GM21576 (cell line): Measurements from ENCODE around the gene MBD6.
A peak's percentile ranks its signal among the peaks of the same experiment; 100 is the strongest.

Source experiments
- ATAC-seq: cut with Tn5 transposase; IDR thresholded peaks from one replicate; pipeline ENCODE4 v1.9.1; 2021; ENCODE audit warnings: mild to moderate bottlenecking, moderate library complexity; ENCODE audit not compliant: unreplicated experiment

MBD6 gene, protein sequence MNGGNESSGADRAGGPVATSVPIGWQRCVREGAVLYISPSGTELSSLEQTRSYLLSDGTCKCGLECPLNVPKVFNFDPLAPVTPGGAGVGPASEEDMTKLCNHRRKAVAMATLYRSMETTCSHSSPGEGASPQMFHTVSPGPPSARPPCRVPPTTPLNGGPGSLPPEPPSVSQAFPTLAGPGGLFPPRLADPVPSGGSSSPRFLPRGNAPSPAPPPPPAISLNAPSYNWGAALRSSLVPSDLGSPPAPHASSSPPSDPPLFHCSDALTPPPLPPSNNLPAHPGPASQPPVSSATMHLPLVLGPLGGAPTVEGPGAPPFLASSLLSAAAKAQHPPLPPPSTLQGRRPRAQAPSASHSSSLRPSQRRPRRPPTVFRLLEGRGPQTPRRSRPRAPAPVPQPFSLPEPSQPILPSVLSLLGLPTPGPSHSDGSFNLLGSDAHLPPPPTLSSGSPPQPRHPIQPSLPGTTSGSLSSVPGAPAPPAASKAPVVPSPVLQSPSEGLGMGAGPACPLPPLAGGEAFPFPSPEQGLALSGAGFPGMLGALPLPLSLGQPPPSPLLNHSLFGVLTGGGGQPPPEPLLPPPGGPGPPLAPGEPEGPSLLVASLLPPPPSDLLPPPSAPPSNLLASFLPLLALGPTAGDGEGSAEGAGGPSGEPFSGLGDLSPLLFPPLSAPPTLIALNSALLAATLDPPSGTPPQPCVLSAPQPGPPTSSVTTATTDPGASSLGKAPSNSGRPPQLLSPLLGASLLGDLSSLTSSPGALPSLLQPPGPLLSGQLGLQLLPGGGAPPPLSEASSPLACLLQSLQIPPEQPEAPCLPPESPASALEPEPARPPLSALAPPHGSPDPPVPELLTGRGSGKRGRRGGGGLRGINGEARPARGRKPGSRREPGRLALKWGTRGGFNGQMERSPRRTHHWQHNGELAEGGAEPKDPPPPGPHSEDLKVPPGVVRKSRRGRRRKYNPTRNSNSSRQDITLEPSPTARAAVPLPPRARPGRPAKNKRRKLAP

DNA sequence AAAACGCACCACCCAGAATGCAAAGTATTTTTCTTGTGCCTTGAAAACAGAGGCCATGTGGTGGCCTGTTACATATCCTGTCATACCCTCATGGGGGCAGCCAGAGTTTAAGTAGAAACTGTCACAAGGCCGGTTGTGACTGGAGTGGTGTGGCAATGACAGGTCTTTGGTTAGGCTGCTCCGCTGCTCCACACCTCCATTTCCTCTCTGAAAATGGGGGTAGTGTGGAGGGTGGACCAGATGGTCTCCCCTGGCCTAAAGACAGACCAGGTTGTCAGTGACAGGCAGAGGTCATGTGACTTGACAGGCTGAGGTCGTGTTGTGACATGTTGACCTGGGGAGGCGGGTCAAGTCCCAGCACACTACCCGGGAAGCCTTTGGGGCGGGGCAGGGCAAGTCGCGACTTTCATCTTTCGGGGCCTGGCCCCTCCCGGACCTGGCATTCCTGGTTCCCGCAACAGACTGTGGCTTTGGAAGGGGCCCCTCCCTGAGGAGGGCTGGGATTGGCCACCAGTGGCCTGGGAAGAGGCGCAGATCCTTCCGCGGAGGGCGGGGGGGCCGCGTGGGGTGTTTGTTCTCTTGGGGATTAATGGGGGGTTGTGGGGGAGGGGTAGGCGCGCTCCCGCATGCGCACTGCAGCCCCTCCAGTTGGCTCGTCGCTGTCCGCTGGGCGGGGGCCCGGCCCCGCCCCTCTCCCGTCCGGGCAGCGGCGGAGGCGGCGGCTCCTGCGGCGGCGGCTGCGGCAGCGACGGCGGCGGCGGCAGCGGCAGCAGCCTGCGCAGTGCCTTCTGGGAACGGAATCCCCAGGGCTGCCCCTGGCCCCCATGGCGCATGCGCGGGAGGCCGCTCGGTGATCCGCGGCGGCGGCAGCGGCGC is at the start of gene MBD6:
MBD6 (plus strand) TSS at position 814 of the 876 bp plus-strand sequence. CDS start 1,480 bp downstream, outside the sequence.
- ATAC-seq = peak; percentile 43

DNA sequence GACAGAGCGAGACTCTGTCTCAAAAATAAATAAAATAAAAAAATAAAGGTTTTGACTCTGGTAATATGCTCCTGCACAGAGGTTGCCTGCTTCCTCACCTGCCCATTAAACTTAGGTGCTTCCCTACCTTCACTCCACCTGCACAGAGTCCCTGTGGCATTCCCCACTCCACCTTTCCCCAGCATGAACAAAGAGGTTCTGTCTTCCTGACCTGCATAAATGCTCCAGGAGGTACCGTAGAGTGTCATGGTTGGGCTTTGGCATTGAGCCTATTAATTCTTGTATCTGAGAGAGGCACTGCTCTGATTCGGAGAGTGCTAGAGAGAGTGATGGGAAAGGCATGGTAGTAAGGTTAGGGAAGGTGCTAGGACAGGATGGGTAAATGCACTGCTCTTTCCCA is 49.2 kb upstream of the MBD6 start:
- no peak for ATAC-seq

DNA sequence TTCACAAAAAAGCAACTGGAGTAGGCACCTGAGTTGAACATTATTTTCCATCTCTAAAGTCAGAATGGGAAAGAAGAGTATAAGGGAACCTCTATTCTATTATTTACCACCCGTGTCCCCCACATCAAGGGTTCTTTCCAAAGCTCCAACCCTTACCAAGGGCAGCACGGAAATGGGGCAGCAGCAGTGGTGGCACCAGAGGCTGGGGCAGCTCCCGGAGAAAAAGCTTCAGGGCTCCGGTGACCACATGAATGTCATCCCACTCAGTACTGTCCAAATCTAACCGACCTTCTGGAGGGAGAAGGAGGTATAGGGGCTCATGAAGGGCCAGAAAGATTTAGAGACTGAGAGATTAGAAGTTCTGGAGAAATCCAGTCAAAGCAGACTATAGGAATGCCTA is 48.7 kb upstream of the MBD6 start:
- ATAC-seq = no peak

DNA sequence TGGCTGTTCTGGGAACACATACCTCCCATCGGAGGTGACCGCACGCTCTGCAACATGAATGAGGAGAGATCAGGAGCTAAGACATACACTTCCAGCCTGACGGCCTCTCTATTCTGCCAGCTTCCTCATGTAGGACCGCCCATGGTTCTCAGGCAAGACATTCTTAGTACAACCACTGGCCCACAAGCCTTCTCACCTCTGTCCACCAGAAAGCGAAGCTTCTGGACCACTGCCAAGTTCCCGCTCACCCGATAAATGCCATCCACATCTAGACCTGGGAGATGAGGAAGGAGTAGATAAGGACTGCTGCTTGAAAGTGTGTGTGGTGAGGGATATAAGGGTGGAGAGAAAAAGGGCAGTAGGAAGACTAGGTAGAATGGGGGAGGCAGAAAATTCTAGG is 48.2 kb upstream of the MBD6 start:
- ATAC-seq = no peak

DNA sequence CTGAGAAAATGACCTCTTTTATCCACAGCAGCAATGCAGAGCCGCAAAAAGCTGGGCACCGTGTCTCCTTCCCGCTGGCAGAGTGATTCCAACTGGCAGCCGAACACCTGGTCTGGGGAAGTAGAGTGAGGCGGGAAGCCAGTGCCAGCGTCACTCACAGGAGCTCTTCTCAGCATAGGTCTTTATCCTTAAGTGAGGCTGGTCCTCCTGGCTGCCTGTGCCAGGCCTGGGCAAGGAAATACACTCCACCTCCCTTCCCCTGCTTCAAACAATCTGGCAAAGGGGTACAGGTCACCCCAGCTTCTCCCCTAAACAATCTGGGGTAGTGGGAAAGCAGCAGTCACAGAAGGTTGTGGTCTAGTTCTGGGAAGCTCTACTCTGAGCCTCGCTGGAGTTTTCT is 47.8 kb upstream of the MBD6 start:
- no peak for ATAC-seq

DNA sequence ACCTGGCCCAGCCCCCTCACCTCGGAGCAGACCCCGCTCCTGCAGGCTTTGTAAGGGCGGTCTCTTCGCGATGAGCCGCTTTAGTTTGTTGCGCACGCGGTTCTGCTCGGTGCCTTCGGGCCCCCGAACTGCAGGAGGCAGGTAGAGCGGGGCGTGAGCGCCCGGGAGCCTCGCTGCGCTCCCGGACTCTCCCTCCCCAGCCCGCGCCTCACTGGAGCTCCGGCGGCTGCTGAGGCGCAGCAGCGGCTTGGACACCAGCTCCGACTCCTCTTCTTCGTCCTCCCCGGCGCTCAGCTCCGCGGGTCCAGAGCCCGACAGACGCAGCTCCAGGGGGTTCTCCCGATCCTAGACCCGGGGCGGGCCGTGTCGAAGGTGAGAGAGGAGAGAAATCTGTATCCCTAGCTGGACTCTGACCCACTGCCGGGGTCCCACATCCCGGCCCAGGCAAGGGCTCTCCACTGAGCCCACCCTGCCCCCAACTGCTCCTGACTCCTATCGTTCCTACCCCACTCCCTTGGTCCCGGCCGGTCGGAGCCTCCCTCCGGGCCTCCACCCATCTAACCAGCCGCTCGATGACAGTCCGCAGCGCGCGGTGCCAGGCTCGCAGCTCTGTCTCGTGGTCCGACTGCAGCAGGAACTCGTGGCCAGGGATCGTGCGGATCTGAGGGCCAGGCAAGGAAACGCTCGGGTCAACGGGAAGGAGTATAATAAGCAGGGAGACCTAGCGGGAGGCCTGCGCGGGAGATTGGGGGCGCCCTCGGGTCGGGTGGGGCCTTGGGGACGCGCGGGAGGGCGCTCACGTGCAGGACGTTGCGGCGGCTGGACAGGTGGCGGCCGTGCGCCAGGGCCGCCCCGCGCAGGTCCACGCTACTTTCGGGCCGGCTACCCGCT is 47.1 kb upstream of the MBD6 start:
- no peak for ATAC-seq

DNA sequence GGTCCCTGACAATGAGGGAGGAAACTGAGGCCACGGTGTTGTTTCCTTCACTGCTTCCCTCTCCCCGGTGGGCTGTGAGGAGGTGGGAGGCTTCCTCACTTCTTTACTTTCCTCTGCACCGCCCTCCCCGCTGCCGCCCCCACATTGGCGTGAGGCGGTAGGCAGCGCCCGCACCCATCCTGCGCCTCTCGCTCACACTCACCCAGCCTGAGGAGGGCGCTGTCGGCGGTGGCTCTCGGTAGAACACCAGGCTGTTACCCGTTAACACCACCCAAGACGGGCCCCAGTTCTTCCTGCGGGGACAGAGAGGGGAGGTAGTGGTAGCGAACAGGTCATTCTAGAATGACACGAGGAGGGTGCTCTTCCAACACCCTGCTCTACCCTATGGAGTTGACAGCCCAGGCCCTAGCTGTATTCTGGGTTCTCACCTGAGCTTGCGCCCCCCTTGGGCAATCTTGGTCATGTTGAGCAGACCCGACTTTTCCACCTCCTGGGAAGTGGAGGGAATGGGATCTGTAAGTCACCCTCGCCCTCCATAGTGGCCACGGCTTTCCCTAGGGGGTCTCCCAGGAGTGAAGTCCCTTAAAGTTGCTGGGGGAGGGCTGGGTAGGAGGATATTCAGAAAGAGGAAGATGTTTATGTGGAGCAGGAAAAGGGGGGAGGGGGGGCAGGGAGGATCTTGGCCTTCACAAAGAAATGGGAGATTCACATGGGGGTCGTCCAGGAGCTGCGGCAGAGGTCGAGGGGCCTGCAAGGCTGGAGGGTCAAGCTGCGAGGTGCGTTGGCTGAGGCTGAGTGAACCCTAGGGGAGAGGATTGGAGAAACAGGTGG is 46.2 kb upstream of the MBD6 start:
- peak; percentile 34 for ATAC-seq

DNA sequence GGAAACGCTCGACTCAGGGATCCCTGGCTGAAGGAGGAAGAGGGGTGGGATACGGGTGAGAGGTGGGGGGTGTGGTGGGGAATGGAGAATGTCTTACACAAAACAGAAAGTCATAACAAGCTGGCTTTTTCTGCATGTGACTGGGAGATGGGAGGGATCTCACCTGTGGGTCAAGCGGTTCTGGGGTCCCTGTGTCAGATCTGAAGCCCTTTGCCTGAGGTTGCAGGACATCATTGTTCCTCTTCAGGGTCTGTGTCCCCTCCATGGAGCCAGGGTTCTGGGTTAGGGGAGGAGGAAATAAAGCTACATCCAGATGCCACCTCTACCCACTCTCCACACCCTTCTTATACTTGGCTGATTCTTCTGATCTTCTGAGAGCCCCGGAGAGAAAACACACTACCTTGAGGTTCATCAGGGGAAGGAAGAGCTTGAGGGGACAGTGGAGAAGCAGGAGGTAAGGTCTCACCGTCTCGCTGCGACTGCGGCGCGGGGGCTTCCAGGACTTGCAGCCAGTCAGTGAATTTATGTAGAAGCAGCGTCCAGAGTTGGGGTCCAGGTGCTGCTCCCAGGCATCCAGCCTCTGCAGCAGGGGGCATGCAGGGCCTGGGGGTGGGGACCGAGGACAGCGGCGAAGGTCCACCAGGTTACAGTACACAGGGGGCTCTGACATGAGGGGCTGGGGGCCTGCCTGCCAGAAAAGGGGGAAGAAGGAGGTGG is 45.5 kb upstream of the MBD6 start:
- ATAC-seq = no peak

DNA sequence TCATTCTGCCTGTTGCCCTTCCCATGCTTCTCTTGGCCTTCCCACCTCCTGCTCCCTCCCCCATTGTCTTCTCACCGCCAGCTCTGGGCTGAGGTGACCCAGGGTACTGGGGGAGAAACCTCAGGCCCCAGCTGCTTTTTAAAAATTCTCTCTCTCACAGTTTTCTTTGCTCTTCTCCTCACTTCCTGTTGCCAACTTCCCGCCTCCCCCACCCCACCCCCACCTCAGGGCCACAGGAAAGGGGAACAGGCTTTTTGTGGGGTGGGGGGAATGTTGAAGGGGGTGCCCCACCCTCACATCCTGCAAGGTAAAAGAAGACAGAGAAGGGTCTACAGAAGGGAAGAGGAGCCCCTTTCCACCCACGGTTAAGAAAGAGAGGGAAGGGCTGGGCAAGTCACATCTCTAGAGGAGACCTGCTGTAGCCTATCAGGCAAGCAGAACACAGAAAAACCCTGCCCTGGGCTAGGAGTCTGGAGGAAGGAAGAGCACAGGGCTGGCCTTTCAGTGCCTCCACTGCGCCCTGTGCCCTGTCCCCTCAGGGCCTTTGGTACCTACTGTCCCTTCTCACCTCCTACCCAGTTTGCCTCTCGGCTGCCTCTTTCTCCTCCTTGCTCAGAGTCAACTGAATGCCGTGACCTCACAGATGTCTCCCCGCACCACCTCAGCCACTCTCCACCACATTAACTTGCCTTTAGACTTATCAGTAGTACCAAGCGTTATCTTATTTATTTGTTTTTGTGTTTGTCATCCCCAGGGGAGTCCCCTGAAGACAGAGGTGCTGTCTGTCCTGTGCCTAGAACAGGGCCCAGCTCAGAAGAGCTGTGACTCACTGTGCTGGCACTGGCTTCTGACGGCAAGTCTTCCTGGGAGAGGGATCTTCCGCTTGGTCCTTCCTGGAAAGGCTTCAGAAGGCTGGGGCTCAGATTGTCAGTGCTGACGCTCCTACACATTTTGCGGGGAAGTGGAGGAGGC is 44.6 kb upstream of the MBD6 start:
- peak; percentile 43 for ATAC-seq

DNA sequence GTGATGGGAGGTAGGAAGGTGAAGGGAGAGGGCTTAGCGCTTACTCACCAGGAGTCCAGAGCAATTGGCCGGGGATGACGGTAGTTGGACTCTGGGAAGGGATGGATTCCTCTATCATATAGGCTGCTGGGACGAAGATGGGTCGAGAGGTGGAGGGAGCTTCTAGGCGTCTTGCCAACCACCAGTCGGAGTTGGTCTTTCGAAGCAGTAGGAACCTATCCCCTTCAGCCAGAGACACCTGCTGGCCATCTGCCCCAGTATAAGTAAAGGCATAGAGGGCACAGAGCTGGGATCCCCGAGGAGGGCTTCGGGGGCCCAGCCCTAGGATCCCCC is 43.6 kb upstream of the MBD6 start:
- ATAC-seq = no peak

DNA sequence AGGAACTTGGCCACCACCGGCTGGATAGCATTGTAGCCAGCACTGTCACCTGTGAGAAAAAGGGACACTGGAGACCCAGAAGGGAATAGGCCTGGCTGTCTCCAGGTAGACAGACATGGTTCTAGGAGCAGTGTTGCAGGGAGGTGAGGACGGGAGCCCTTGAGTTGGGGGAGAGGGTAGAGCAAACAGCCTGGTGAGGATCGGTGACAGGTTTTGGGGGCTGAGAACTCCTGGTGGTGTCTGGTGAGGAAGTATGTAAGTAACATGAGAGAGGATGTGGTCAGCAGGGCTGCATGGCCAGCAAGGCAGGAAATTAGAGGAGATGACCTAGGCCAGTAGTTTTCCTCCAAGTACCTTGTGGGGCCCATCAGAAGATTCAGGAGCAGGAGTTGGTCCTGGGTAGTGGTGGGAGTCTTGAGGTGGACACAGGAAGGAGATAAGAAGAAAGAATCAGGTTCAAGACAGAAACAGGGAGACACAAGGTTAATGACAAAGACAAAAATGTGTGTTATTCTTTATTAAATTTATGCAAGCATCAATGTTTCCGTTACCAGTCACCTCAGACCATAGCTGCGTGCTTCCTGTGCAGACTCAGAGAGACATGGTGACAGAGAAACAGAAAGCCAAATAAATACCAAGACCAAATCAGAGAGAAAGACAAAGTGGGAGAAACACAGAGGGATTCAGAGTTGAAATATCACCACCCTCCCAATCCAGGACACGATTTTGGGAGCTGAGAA is 43.1 kb upstream of the MBD6 start, which contains the start of gene ARHGAP9:
ARHGAP9 (minus strand) TSS at position 491 of the 740 bp plus-strand sequence; CDS start at position 31, 460 bp downstream.
- ATAC-seq = no peak

DNA sequence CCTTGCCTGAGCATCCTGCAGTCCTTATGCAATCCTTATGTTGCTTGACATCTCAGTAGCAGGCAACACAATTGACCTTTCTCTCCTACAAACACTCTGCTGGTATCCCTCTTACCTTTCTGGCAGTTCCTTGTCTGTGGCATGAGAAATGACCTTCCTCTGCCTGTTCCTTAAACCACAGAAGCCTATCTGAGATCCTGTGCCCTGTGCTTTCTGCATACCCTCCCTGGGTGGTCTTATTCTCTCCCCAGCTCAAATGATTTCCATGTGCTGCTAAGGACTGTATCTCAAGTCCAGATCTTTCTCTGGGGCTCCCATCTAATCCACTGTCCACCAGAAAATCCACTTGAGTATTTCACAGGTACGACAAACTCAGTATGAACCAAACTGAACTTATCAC is 41.0 kb upstream of the MBD6 start:
- no peak for ATAC-seq

DNA sequence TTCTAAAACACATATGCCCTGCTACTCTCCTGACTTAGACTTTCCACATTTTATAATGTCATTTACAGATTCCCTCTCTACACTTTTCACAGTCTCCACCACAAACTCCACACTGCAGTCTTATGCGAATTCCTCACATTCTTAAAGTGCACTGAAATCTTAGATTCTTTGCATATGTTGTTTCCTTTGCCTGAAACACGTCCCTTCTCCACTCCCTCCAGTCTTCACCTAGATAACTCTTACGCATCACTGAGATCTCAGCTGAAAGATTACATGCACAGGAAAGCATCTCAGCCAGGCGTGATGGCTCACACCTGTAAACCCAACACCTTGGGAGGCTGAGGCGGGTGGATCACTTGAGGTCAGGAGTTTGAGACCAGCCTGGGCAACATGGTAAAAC is 39.2 kb upstream of the MBD6 start:
- no peak for ATAC-seq

DNA sequence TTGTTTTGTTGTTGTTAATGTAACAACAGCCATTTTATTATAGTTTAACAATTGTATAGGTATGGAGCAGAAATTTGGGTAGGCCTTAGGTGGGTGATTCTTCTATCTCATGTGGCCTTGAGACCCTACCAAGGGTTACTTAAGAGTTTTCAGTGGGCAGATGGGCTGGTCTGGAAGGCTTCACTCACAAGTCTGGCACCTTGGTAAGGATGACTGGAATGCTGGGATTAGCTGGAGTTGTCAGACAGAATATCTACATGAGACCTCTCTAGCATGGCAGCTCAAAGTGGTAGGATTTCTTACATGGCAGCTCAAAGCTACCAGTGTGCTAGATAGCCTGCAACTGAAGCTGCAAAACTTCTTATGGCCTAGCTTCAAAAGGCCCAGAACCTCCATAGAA is 36.9 kb upstream of the MBD6 start:
- no peak for ATAC-seq

DNA sequence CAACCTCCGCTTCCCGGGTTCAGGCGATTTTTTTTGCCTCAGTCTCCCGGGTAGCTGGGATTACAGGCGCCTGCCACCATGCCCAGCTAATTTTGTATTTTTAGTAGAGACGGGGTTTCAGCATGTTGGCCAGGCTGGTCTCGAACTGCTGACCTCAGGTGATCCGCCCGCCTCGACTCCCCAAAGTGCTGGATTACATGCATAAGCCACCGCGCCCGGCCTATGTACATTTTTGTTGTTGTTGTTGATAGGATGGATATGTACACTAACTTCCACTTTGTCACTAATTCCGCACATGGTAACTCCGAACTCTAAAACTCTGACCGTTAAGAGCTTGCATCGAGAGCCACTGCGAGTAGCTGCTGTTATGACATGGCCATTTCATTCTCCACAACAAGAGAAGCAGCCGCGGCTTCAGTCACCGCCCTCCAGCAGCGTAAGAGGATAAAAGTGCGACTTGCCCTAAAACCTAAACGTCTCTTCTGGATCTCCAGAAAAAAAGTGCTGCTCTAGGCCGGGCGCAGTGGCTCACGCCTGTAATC is 35.5 kb upstream of the MBD6 start:
- ATAC-seq = no peak
